SU-DHL-6 (cell line): ENCODE data around the gene LATS1.

Experiments used
- H2AFZ ChIP-seq: fragments of 200-600 bp; sonication (generic); 2 replicates; pipeline ENCODE4 v1.6.1; 2014; ENCODE audit warnings: low read depth, mild to moderate bottlenecking, moderate library complexity, mixed read lengths, antibody characterized with exemption, low read length; ENCODE audit not compliant: severe bottlenecking
- H3F3A ChIP-seq: fragments of 200-600 bp; shearing (Covaris generic); 2 replicates; pipeline ENCODE4 v1.6.0; 2016; ENCODE audit warnings: antibody characterized with exemption, mild to moderate bottlenecking; ENCODE audit not compliant: insufficient read depth
- H3K27ac ChIP-seq: fragments of 200-600 bp; sonication (generic); 2 replicates; pipeline ENCODE4 v1.5.1; 2016; ENCODE audit warnings: low read depth, mild to moderate bottlenecking, low read length, moderate library complexity, mixed read lengths
- H3K27me3 ChIP-seq: fragments of 200-600 bp; sonication (generic), shearing (Covaris generic); 2 replicates; pipeline ENCODE4 v1.6.0; 2014; ENCODE audit warnings: mild to moderate bottlenecking, low read length
- H3K36me3 ChIP-seq: fragments of 200-600 bp; sonication (generic); 2 replicates; pipeline ENCODE4 v1.6.1; 2014; ENCODE audit warnings: mild to moderate bottlenecking, low read length, mixed read lengths
- H3K4me2 ChIP-seq: fragments of 300-600, 200-600 bp; shearing (Covaris generic), sonication (generic); 2 replicates; pipeline ENCODE4 v1.6.0; 2014; ENCODE audit warnings: low read length, low read depth, mild to moderate bottlenecking; ENCODE audit not compliant: poor library complexity, severe bottlenecking
- H3K4me3 ChIP-seq: fragments of 200-600 bp; sonication (generic); 2 replicates; pipeline ENCODE4 v1.5.1; 2014; ENCODE audit warnings: antibody characterized with exemption, low read length, mild to moderate bottlenecking, mixed read lengths; ENCODE audit not compliant: insufficient read depth, poor library complexity, severe bottlenecking
- H3K79me2 ChIP-seq: fragments of 200-600 bp; sonication (generic); 2 replicates; pipeline ENCODE4 v1.6.1; 2014; ENCODE audit warnings: mild to moderate bottlenecking, low read length, moderate library complexity; ENCODE audit not compliant: insufficient read depth
- H3K9ac ChIP-seq: fragments of 200-600 bp; sonication (generic); 2 replicates; pipeline ENCODE4 v1.7.0; 2014; ENCODE audit warnings: mild to moderate bottlenecking, low read length
- H3K9me2 ChIP-seq: fragments of 200-600 bp; sonication (generic); replicated peaks from 2 replicates; pipeline ENCODE4 v1.6.1; 2014; ENCODE audit warnings: low read length; ENCODE audit not compliant: insufficient read depth
- H3K9me3 ChIP-seq: fragments of 200-600 bp; sonication (generic); 2 replicates; pipeline ENCODE4 v1.6.1; 2014; ENCODE audit warnings: low read length, mixed read lengths; ENCODE audit not compliant: insufficient read depth
- H4K20me1 ChIP-seq: fragments of 200-600 bp; sonication (generic); 2 replicates; pipeline ENCODE4 v1.6.1; 2014; ENCODE audit warnings: low read depth, mild to moderate bottlenecking, antibody characterized with exemption, low read length, moderate library complexity, mixed read lengths
- EZH2phosphoT487 ChIP-seq: fragments of 200-600 bp; sonication (generic), shearing (Covaris generic); conservative IDR thresholded peaks from 2 replicates; pipeline ENCODE4 v1.6.1; 2018; ENCODE audit warnings: mild to moderate bottlenecking, antibody characterized with exemption, low read length, moderate library complexity, mixed read lengths
- TF ChIP-seq, protein P1 (sequence below): fragments of 200-600 bp; sonication (generic); IDR thresholded peaks from one replicate; pipeline ENCODE4 v1.5.1; 2017; ENCODE audit warnings: antibody characterized with exemption, mild to moderate bottlenecking, low read length, moderate library complexity; ENCODE audit not compliant: insufficient read depth, poor library complexity, severe bottlenecking

Gene LATS1

DNA sequence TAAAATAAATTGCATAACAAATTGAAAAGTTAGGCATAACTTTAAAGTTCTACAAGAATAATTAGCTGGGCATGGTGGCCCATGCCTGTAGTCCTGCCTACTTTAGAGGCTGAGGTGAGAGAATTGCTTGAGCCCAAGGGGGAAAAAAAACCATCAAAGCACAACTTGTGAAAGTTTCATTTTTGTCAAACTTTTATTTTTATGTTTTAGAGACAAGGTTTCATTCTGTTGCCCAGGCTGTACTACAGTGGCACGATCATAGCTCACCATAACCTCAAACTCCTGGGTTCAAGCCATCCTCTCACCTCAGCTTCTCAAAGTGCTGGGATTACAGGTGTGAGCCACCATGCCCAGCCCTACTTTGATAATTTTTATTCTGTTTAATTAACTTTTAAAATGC, 83.6 kb downstream of the LATS1 start:
- Histone ChIP-seq H2AFZ (no peak overlapping the region), H3K4me2 (no peak overlapping the region), H3K36me3 (peaks cover 4% of the 10 kb centered on the region; the same call in 1 of the 2 replicates), H3K79me2 (peaks cover 11% of the 10 kb centered on the region), H3K9me3 (no peaks in the 10 kb centered on the region), H3K9ac (no peak overlapping the region), H3K27ac (no peak overlapping the region), H3F3A (no peaks in the 10 kb centered on the region), H4K20me1 (no peaks in the 10 kb centered on the region), H3K4me3 (no peak overlapping the region), H3K27me3 (no peaks in the 10 kb centered on the region), H3K9me2 (no peaks in the 10 kb centered on the region)
- no peak for TF ChIP-seq EZH2phosphoT487
- TF ChIP-seq, protein P1, sequence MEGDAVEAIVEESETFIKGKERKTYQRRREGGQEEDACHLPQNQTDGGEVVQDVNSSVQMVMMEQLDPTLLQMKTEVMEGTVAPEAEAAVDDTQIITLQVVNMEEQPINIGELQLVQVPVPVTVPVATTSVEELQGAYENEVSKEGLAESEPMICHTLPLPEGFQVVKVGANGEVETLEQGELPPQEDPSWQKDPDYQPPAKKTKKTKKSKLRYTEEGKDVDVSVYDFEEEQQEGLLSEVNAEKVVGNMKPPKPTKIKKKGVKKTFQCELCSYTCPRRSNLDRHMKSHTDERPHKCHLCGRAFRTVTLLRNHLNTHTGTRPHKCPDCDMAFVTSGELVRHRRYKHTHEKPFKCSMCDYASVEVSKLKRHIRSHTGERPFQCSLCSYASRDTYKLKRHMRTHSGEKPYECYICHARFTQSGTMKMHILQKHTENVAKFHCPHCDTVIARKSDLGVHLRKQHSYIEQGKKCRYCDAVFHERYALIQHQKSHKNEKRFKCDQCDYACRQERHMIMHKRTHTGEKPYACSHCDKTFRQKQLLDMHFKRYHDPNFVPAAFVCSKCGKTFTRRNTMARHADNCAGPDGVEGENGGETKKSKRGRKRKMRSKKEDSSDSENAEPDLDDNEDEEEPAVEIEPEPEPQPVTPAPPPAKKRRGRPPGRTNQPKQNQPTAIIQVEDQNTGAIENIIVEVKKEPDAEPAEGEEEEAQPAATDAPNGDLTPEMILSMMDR = no peak

GRCh38 chr6:149628875-149629510, 88.9 kb downstream of the LATS1 start:
- no peak overlapping the region for H3K4me2 ChIP-seq

DNA sequence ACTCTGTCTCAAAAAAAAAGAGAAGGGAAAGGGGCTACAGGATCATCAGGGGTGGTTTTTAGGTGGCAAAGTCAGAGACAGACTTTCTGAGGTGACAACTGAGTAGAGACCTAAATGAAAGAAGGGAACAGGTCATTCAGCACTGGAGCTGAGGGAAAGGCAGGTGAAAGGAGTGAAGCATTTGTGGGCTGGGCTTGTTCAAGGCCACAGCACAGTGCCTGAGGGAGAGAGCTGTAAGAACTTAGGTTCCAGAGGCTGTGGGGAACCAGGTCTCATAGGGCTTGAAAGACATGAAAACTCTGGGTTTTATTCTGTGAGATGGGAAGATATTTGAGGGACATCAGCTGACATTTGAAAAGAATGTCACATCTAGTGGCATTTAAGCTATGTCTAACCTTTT, 90.2 kb downstream of the LATS1 start:
- no peaks in the 10 kb centered on the region for H3K9me3 ChIP-seq
- peaks cover 7% of the 10 kb centered on the region; the same call in 1 of the 2 replicates for H3K36me3 ChIP-seq
- no peak overlapping the region for H3K4me2 ChIP-seq
- TF ChIP-seq, protein P1 = no peak
- no peak for TF ChIP-seq EZH2phosphoT487
- H3F3A ChIP-seq = no peaks in the 10 kb centered on the region
- H3K9ac ChIP-seq = no peak overlapping the region
- H3K27me3 ChIP-seq = no peaks in the 10 kb centered on the region
- H3K9me2 ChIP-seq = no peaks in the 10 kb centered on the region
- H3K79me2 ChIP-seq = no peaks in the 10 kb centered on the region
- H4K20me1 ChIP-seq = no peaks in the 10 kb centered on the region
- H2AFZ ChIP-seq = no peak overlapping the region
- H3K27ac ChIP-seq = no peak overlapping the region
- no peak overlapping the region for H3K4me3 ChIP-seq

More at GRCh38 chr6:149628875-149629510, 88.9 kb downstream of the LATS1 start:
- Histone ChIP-seq H3K36me3 (peaks cover 4% of the 10 kb centered on the region; the same call in 1 of the 2 replicates), H3K4me3 (no peak overlapping the region), H2AFZ (no peak overlapping the region), H3K27me3 (no peaks in the 10 kb centered on the region), H4K20me1 (no peaks in the 10 kb centered on the region), H3F3A (no peaks in the 10 kb centered on the region), H3K9me3 (no peaks in the 10 kb centered on the region), H3K27ac (no peak overlapping the region), H3K9ac (no peak overlapping the region), H3K79me2 (no peaks in the 10 kb centered on the region), H3K9me2 (no peaks in the 10 kb centered on the region)
- TF ChIP-seq, protein P1 = no peak
- no peak for TF ChIP-seq EZH2phosphoT487
